Measurements from ENCODE around the gene SPATA32.
"Not testable (repeated sequence)": the region's sequence is repeated elsewhere in the genome, so short reads cannot be mapped to it uniquely, and the experiment has no call there.

Gene SPATA32, protein sequence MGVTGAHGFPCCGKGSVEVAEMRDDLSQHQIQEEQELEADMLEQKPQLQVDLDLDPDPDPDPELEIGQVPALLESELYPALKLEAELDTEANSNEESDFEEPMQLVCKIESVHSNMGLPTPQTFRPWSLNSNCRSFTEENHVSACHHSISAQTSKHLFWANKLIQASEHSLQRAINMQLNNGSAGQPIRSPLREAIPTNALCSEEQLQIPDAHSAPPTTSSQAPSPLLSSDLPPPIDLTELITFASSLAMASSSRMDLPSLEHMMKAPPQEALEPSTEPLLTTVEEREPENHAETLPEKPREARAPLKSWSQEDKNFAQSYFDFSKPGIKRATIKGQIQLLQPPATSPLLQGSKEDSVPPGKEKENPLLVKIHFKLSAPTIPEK

DNA sequence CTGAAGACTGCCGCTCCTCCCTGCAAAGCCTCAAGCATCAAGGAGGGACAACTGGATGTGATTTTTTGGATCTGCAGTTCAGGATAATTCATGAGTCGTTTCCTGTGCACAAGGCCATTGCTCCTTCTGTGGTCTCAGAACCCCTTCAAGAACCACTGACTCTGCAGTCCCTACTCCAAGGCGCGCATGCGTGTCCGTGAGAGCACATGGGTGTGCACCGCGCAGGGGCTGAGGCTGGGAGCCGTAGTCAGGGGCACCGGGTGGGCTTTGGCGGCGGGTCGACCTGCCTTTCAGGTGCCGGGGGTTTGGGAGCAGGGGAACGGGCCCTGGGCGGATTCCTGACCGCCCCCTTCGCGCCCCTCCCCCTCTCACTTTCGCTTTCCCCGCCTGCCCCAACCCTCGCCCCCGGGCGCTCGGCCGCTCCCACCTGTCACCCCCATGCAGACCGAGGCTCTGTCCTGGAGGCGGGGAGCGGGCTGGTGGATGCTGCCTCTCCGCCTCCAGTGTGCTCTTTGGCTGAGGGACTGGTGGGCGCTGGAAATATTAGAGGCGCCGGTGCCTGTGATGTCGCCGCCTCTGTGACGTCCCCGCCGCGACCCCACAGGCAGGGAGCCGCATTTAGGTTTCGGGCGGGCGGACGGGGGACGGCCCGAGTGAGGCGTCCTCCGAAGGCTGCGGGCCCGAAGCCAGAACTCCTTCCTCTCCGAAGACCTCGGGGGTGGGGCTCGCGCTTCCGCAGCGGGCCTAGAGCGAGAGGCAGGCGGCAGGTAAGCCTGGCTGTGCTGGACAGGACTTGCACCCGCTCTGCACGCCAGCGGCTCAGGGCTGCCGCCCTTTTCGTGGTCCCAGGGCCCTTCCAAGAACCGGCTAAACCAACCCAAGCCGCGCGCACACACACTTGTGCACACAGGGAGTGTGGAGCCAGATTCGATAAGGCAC lies at the start of gene SPATA32:
TSS of gene SPATA32 (minus strand) at position 518 of the 939 bp plus-strand sequence. CDS start at position 440, 78 bp downstream.
- DNase-seq = peak; percentile 58

DNA sequence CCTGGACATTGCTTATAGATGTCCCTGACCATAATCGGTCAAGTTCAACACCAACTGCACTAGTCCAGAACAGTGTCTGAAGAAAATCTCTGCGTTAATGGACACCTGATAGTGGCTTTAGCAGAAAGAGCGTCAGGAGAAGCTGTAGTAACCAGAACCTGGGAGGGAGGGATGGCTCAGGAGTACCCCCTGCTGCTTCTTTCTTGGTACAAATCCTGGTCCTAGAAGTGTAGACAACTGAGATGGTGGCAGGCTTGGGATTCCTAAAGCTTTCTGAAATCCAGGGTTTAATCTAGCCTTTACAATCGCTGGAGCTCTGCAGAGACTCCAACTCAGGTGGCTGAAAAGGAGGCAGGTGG lies 49.5 kb upstream of the SPATA32 start:
- DNase-seq = no peak

DNA sequence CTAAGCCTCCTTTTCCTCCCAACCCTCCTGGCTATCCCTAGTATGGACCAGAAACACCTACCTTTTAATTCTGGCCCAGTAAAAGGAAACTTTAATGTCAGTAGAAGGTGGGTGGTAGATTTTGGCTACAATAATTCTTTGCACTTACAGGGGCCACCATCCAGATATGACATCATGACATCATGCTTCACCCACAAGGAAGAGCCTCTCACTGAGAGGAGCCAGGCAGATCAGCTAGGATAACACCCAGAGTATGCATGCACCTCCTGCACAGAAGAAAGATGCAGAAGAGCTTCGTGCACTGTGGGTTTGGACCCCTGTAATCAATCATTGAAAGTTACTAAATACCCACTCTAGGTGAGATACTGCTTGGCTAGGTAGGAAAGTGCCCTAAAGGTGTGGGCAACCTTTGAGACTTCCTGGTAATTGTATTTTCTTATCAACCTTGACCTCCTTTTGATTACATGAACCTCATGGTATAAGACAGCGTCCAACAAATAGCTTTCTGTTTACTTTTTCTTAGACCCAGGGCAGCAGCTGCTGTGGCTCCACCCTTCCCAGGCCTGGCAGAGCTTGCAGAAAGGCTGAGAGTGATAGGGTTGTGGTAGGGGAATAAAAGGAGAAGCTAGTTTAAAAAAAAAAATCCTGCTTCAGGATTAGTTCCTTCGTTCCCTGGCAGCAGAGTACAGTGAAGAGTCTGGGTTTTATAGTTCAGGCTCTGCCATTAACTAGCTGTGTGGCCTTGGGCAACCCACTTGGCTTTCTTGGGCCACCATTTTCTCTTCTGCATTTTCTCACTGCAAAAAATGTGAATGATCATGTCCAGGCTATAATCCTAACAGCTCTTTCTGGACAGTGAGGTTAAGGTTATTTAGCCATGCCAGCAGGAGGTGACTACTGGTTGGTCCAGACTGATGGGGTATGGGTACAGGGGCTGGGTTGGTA lies 48.8 kb upstream of the SPATA32 start:
- DNase-seq = no peak

DNA sequence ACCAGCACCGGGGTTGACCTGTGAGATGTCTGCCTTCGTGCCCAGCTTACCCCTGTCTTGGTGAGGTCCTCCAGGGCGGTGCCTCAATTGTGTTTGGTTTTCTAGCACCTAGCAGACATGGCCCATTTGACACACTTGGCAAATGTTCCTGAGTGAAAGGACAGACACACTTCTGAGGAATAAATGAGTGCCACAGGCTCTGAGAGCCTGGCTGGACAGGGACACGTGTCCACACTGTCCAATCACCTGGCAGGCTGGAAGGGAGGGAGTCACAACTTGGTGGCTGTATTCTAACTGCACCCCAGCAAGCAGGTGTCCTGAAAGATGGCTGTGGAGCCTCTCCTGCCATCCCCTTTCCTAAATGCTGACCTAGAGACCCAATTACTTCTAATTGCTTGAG lies 47.5 kb upstream of the SPATA32 start:
- DNase-seq = no peak

DNA sequence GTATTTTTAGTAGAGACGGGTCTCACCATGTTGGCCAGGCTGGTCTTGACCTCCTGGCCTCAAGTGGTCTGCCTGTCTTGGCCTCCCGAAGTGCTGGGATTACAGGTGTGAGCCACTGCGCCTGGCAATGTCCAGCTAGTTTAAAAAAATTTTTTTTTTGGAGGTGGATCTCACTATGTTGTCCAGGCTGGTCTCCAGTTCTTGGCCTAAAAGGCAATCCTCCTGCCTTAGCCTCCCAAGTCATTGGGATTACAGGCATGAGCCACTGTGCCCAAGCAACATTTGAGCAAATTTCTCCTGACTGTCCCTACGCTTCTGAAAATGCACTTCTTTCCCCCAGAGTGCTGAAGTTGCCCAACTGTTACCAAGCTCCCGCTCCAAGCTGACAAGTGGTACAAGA lies 46.9 kb upstream of the SPATA32 start:
- no peak for DNase-seq

DNA sequence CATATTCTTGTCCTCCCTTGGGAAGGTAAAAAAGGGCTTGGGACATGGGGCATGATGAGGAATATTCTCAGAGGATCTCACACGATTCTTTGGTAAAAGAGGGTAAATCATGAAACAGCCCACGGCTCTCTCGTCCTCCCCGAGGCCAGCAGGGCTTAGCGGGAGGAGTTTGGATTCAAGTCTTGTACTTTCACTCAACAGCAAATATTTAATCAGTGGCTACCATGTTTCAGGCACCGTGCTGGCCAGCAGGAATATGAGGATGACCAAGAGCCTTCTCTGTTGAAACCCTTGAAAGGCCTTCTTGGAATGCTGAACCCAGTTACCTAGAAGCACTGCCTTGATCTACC lies 46.1 kb upstream of the SPATA32 start:
- no peak for DNase-seq

DNA sequence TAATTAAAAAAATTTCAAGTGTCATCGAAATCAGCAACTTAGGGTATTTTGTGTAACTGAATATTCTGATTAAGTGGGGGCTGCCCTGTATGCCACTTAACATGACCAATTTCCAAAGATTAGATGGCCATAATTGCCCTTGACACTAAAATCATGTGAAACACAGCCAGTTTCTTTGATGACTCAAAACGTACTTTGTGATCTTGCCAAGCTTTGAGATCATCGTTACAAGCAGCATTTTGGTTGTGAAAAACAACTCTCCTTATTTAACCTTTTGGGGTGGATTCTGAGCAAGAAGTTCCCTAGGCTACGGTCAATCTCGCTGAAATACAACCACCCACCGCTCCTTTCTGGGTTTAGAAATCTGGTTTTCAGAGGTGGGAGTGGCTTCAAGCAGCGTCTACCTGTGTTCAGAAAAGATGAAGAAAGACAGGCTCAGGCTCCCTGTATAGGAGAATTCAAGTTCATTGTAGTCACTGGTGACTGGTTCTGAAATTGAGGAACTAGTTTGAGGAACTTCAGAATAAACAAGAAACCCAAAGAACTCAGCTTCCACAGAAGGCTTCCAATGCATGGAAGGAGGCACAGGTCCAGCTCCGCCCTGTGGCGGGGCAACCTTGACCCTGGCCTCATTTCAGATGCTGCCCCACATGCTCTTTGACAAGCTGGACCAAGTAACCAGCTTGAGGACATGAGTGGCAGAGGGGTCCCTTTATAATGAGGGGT lies 45.6 kb upstream of the SPATA32 start:
- peak; percentile 61 for DNase-seq

DNA sequence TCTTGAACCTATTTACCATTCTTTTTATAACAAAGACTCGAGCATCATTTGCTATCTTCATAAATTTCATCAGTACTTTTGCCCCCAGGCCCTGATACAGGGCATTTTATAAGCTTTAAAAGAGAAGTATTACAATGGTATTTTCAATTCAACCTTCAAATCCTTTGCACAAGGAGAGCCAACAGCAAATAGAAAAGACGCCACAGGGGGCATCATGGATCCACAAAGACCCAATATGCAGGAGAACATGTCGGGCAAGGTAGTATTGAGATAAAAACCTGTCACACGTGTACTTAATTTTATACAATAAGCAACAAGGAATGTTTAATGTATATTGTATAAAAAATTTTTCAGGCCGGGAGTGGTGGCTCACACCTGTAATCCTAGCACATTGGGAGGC lies 44.7 kb upstream of the SPATA32 start:
- no peak for DNase-seq

DNA sequence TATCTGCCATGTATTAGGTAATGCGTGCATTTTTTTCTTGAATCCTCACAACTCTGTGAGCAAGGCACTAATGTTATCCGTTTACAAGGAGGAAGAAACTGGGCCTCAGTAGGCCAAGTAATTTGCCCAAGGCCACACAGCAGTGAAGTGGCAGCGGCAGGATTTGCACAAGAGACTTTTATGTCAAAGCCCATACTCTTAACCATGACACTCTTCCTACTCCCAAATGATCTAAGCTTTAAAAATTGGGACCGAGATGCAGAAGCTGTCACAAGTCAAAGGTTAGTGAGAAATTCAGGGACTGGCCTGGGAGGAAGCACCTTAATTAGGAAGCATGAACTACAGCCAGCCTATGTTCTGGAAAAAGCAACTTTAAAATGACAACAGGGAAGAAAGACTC lies 44.2 kb upstream of the SPATA32 start:
- DNase-seq = no peak

DNA sequence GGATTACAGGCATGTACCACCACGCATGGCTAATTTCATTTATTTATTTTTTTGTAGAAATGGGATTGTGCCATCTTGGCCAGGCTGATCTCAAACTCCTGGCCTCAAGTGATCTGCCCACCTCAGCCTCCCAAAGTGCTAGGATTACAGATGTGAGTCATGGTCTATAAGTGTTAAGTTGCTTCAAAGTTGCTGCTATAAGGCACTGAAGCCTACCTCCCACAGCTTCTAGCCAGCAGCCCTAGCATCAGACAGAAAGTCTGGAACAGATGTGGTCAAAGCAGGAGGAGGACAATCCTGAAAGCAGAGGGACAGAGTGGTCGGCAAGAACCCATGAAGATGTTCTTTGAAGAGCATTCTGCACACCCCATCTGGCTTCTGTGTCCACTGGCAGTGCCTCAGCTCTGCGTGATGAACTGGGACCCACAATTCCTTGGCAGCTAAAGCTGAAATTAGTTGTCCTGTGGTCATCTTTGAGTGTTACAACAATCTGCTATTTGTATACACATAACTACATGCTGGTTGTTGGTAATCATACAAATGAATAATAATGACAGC lies 43.7 kb upstream of the SPATA32 start:
- no peak for DNase-seq

DNA sequence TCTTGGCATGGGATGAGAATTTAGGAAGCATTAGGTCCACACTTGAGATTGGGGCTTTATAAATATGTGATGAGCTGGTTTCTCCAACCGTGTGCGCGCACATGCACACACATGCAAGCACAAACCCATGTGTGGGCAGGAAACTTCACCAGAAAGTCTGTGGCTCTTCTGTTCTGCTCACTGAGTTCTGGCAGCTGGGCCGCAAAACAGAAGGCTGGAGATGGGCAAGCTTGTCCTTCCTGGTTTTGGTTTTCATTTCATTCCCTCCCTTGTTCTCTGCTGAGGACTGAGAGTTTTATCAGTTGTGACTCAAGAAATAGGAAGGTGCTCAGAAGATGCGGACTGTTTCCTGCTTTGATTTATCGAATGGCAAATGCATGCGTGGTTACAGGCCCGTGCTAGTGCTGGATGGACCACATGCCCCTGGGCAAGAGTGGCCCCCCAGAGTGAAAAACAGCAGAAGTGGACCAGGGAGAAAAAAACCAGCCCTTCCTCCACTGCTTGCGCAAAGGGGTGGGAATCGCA lies 40.8 kb upstream of the SPATA32 start:
- DNase-seq = peak; percentile 37

DNA sequence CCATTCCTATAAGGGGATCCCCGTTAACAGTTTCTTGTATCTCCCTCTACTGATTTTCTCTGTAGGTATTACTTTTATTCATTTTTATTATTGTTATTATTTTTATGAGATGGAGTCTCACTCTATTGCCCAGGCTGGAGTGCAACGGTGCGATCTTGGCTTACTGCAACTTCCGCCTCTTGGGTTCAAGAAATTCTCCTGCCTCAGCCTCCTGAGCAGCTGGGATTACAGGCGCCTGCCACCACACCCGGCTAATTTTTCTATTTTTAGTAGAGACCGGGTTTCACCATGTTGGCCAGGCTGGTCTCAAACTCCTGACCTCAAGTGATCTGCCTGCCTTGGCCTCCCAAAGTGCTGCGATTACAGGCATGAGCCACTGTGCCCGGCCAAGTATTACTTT lies 40.3 kb upstream of the SPATA32 start:
- DNase-seq = not testable (repeated sequence)

DNA sequence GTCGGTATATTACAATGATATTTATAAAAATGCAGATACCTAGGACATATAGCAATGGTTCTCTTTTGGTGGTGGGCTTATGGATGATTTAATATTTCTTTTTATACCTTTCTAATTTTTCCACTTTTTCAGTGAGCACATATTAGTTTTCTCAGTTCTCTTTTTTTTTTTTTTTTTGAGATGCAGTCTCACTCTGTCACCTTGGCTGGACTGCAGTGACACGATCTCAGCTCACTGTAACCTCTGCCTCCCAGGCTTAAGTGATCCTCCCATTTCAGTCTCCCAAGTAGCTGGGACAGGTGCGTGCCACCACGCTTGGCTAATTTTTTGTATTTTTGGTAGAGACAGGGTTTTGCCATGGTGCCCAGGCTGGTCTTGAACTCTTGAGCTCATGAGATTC lies 39.8 kb upstream of the SPATA32 start:
- DNase-seq = no peak

DNA sequence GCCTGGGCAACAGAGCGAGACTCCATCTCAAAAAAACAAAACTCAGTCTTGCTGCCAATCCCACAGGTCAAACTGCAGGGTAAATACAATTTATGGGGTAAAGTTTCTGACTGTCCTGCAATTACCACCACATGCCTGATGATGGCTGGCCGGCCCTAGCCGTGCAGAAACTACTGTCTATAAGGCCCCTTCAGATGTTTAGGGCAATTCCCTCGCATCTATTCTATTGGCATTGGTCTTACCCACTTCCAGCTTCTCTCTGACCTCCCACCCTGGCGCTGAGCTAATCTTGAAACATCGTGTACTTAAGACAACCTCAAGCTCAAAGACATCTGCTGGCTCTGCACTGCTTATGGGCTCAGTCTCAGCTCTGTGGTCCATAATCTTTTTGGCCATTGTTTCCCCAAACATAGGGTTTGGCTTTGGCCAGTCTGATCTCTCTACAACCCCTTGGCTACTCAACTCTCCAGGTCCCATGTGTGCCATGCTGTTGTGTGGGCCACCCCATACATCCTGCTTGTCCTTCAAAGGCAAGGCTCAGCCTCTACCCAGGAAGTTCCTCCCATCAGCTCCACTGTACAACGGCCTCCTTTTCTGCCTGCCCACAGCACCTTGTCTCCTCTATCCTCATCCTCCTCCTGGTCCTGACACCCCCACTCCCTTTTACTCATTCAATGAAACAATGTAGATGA lies 38.3 kb upstream of the SPATA32 start:
- DNase-seq = no peak

DNA sequence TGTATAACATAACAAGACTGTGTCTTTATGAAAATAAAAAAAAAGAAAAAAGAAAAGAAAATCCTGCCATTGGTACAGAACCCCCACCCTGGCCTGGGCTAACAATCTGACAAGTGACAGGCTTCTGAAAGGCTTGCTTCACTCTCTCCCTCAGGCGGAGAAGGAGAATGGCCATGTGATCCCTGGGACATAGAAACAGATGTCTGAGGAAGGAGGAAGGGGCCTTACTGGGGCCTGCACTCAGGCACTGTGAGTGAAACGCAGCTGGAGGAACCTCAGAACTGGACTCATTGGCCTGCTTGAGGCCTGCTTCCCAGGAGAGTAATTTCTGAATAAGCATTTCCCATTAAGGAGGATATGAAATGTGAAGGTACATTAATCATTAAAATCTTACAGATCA lies 37.5 kb upstream of the SPATA32 start:
- DNase-seq = no peak

DNA sequence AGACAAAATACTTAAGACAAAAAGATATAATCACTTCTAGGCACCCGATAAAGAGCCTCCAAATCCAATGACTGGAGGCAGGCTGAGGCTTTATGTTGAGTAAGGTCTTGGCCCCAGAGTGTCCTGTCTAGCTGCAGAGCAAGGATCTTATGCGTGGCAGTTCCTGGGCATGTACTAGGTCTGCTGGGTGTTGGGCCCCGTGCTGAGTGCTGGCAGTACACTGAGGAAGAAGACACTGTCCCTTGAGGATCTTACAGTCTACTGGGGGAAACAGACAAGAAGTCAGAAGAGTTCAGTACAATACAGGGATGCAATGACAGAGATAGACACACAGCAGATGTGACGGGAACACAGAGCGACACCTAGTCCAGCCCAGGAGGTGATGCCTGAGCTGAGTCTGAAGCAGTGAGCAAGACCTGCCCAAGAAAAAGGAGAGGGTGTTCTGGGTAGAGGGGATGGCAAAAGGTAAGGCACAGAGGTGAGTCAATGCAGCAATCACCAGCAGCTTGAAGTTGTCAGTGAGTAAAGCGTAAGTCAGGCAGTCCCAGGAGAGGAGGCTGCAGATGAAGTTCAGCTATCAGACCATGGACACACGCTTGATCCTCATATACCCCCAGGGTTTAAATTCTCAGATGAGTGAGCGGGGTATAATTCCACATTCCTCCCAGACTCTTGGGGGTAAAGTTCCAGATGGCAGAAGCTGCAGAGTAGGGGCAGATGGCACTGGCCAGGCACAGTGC lies 36.8 kb upstream of the SPATA32 start:
- no peak for DNase-seq

DNA sequence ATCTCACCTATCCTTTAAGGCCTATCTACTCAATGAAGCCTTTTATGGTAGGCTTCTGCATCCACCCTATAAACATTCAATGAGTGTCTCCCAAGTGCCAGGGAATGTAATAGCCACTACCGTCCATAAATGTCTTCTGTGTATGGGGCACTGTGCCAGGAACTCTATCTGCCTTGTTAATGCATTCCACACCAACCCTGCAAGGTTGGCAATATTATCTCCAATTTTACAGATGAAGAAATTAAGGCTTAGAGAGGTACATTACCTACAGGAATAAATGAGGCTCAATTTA lies 34.9 kb upstream of the SPATA32 start:
- DNase-seq = no peak

DNA sequence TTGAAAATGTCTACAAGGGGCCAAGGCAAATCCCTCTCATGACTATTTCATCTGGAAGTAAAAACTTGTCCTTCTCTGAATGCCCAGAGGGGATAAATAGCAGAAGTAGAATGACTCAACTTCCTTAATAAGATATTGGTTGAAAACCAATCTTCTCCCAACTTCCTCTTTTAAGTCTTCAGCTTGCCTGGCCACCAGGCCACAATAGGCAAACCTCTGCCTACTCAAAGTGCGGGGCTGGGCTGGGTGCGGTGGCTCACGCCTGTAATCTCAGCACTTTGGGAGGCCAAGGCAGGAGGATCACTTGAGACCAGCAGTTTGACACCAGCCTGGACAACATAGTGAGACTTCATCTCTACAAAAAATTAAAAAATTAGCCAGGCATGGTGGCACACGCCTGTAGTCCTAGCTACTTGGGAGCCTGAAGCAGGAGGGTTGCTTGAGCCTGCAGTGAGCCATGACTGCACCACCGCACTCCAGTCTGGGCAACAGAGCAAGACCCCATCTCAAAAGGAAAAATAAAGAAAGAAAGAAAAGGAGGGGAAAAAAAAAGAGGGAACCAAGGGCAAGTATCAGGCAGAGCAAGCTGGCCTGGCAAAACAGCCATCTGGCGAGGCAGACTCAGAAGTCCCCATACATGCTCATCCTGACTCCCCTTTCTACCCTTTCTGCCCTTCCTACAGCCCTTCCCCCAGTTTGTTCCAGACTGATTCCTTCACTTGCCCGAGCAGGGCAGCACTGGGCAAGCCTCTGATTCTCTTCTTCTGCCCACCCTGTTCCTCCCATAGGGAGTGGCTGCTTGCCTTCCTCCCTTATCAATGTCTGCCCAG lies 34.3 kb upstream of the SPATA32 start:
- DNase-seq = no peak

DNA sequence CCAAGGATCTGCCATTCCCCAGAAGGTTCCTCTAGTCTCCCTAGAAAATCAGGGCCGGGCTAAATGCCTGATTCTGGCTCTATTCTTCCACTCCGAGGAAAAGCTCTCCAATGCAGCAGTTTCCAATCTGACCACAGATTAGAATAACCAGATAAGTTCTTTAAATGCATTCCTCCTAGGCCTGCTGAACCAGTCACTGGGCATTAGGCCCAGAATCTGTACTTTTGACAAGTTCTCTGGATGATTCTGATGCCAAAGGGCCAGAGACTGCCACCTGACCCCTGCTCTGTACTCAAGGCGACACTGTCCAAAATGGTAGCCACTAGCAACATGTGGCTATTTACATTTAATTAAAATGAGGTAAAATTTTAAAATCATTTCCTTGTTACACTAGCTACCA lies 32.6 kb upstream of the SPATA32 start:
- no peak for DNase-seq

Data from activated naive CD4-positive, alpha-beta T cell treated with Interleukin-2 at 50 U/mL for 16 hours (primary cell).